T-helper 2 cell treated with Interferon-gamma antibody and Interleukin-4, amounts not matched to agents 100 ng/mL and 5 ng/mL, for 36 hours (primary cell): Measurements from ENCODE around the gene IVD. TPM values are rescaled to one million over a fixed set of nuclear protein-coding genes. Genes with fewer than 3 reads are reported as not detected.

ENCODE experiments used
- intact Hi-C: fragments of 100-400 bp; cut with micrococcal nuclease; formaldehyde crosslinking; loops from one replicate; pipeline ENCODE4 v1.15.1; 2023
- total RNA-seq: library from RNA; stranded (reverse); gene quantifications from 2 replicates; pipeline ENCODE4 v1.2.3, GENCODE V29; 2022

Gene IVD
- total RNA-seq, 1 donor from 2014 or later: 63.1 TPM

DNA sequence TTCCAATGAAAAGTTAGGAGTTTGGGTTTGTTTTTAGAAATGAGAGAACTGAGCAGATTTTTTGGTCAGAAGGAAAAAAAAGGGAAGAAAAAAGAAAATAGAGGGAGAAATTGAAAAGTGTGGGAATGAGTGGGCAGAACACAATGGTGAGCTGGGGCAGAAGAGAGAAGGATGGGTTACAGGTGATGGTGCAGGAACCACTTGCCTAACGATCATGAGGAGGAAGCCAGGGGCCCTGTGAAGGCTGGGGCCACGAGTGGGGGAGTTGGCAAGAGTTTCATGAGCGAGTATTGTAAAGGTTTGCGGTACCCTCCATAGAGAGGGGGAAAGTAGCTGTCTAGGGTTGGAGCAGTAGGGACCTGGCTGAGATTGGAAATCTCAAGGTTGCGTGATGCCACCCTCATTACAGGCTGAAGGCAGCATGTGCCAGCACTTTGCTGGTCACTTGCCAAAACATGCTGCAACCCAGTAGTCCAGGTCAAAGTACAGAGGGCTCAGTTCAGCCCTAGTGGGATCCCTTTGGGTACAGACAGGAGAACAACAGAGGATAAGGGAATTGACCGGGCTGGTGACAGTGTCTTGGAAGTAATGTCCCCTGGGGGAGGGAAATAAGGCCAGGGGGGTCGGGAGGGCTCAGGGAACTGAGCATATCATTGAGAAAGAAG lies 6.6 kb downstream of the IVD start:
- intact Hi-C loops: no loop called here

DNA sequence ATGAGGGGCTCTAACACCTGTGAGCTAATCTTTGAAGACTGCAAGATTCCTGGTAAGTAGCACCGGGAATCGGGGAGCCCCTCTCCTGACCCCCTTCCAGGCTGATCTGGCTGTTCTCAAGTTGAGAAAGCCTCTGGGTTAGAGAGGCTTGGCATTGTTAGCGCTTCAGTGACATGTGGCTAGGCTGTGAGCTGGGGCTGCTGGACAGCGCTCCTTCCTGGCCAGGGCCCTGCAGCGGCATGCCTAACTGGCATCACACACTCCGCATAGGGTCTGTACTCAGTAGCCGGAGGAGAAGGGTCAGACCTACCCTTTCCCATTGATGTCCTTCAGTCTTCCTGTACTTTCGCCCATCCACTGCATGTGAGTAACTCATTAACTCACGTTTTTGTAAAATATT lies 7.4 kb downstream of the IVD start:
- intact Hi-C loops: no loop called here

DNA sequence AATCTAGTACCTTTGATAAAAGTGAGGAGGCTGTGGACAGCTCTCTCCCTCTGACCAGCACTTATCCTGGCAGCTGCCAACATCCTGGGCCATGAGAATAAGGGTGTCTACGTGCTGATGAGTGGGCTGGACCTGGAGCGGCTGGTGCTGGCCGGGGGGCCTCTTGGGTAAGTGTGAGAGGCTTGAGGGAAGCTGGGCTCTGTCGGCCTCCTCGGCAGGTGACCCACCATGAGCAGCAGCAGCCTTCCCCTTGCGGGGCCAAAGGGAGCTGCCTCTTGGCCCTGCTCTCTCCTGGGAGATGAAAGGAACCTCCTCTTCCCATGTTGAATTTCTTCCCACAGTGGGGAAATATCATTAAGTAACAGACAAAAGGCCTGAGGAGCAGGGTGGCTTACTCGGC lies 9.2 kb downstream of the IVD start:
- intact Hi-C loops: no loop called here

DNA sequence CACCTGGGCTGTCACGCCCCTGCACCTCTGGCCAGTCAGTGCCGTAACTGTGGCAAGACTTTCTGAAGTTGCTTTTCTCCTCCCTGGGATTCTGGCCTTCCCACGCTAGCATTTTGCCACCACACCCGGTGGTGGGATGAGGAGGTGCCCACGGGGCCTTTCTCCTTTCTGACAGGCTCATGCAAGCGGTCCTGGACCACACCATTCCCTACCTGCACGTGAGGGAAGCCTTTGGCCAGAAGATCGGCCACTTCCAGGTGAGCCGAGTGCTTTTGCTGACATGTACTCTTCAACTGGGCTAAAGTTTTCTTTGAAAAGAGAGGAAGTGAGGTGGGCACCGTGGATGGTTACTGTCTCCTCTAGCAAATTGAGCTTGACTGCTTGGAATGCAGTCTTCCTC lies 9.6 kb downstream of the IVD start:
- intact Hi-C loops: no loop called here

DNA sequence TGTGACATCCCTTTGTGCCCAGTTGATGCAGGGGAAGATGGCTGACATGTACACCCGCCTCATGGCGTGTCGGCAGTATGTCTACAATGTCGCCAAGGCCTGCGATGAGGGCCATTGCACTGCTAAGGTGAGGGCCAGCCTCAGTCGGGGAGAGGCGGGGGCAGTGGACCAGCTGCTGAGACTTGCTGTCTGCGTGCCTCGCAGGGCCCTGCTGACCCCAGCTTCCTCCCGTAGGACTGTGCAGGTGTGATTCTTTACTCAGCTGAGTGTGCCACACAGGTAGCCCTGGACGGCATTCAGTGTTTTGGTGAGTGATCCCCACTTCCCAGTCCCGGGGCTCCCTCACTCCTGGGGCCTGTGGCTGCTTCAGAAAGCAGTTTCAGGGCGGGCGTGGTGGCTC lies 10.5 kb downstream of the IVD start:
- intact Hi-C loops: no loop called here

DNA sequence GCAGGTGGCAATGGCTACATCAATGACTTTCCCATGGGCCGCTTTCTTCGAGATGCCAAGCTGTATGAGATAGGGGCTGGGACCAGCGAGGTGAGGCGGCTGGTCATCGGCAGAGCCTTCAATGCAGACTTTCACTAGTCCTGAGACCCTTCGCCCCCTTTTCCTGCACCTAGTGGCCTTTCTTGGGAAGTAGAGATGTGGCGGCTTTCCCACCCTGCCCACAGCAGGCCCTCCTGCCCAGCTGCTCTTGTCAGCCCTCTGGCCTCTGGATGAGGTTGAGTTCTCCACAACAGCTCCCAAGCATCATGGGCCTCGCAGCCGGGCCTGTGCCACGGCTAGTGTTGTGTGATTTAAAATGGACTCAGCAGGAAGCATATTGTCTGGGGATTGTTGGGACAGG lies 12.5 kb downstream of the IVD start:
- intact Hi-C loops: no loop called here

DNA sequence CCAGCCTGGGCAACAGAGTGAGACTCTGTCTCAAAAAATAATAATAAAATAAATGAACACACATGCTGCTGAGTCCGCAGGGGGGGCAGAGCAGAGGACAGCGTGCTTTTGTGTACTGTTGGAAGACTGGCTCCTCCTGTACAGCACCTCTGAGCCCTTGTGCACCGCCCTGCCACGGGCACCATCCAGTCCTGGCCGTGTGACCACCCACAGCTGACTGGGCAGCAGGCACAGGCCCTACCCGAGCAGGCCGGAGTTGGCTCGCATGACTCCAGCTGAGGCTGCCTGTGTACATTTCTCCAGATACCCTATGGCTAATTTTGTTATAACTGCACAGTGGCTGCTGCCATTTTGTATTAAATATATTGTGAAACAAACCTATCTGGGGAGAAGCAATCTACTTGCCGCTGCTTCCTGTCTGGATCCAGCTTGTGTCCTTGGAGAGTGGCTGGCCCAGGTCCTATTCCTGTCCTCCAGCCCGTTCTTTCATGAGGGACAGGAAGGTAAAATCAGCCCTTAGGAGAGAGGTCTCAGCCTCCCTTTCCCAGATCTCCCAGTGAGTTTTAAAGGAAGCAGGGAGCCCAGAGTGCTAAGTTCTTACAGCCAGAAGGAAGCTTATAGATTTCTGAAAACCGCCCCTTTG lies 14.6 kb downstream of the IVD start:
- intact Hi-C loops: loop anchor here (5.0 kb wide), 1 partner anchor 138 kb away; the partner anchor contains the start of gene ANKRD63

DNA sequence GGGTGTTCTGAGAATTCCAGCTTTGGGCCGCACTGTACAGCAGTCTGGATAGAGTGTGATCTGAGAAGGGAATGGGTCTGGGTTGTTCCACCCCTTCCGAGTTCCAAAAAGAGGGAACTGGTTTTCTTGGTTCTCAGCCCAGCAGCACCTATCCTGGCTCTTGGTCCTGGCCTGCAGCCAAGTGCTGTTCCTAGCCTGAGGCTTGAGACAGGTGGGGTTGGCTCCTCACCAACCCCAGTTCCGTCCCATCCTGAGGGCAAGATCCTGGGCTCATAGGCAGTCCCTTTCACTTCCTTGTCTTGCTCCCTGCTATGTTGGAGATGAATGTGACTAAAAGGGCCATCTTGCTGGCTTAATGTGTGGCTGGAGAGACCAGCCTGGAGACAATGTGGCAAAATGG lies 15.2 kb downstream of the IVD start:
- intact Hi-C loops: loop anchor here (5.0 kb wide), 1 partner anchor 138 kb away; the partner anchor contains the start of gene ANKRD63

DNA sequence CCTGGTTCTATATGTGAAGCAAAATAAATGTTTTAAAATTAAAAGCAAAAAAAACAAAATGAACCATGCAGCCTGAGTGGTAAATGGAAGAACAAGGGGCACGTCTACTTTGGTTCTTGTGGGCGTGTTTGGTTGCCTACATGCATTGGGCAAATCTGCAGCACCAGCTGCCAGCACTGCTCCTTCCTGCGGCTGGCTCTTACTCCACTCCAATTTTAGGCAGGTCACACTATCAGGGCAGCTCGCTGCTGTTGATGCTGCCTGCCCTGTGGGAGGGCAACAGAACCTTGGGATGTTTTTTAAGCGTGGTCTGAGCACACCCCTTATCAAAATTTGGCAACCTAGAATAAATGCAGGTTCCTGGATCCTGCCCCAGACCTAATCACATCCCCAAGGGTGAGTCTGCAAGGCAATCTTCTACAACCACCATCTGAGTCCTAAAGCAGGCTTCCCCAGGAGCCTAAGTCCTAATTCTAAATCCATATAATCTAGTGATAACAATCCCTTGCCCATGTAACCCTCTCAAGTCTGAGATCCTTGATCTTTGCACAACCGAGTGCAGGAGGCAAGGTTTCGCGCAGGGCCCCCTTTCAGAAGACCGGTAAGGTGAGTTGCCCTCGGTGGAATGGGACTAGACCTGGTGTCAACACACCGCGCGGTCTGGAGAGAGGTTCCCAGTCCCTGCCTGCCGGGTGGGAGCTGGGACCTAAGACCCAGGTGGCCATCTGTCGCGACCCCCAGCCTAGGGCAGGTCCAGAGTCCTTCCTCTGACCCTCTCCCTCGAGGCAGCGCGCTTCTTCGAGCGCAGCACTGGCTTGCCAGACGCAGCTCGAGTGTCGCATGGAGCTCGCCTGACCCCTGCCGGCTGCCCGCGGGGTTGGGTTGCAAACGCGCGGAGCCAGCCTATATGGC lies 15.9 kb downstream of the IVD start:
- intact Hi-C loops: loop anchor here (1.0 to 5.0 kb wide), 3 partner anchors 53 to 139 kb away; partner anchors contain the start of gene ANKRD63

DNA sequence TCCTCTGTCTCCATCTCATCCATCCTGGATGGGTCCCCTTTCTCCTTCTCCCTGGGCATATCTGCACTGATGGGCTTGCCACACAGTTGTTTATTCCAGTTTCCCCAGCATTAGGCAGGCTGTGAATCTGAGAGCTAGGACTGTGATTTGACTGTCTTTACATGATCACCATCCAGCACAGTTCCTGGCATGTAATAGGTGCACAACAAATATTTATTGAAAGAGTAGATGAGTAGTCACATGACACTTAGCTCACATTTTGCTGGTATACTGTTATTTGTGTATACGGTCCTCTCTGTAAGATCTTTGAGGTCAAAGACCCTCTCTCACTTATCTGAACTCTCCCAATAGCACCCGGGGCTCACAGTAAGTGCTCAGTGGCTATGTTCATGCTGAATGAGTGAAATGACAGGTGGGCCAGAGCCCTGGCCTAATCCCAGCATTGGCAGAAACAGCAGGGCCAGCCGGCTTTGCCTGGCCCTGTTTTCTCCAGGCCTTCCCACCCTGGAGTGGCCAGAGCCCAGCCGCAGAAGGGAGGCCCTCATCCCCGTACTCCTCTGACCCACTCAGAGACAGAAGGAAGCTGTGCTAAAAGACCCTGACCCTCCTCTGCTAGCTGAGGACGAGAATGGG lies 19.0 kb downstream of the IVD start:
- intact Hi-C loops: loop anchor here (5.0 kb wide), 1 partner anchor 142 kb away; the partner anchor contains the start of gene ANKRD63

DNA sequence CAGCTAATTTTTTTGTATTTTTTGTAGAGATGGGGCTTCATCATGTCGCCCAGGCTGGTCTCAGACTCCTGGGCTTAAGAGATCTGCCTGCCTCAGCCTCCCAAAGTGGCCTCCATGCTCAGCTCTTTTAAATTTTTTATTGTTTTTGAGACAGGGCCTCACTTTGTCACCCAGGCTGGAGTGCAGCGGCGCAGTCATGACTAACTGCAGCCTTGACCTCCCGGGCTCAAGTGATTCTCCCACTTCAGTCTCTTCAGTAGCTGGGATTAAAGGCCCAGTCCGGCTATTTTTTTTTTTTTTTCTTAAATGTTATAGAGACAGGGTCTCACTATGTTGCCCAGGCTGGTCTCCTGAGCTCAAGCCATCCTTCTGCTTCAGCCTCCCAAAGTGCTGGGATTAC lies 20.1 kb downstream of the IVD start:
- intact Hi-C loops: no loop called here

DNA sequence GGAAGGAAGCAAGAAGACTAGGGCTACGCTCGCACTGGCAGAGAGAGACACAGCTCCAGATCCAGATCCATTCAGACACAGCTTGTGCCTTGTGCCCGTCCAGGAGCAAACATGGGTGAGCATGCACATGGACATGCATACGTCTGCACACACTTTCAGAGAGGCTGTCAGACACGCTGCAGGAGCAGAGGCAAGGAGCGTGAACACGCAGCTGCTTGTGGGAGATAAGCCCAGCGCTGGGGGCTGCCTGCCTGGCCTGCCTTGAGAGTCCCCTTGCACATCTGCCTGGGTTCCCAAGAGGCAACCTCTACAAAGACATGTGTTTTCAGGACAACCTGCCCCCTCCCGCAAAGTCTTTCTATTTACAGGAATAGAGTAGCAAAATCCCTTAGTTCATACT lies 21.6 kb downstream of the IVD start:
- intact Hi-C loops: no loop called here

DNA sequence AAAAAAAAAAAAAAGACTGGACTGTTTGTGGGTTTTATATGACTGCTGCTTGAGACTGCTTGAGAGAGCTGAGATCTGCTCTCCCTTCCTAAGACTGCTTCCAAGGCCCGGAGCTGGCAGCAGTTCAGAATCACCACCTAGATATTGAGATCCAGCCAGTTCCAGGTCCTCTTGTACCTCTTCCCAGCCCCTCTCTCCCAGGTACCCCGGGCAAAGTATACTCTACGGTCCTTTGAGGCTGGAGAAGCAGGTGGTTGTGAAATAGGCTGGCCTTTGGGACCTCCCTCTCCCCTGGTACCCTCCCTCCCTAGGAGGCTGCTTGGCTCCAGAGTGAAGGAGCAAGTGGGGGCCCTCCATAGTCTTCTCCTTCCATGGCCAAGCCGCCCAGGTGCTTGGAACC lies 22.6 kb downstream of the IVD start:
- intact Hi-C loops: no loop called here

DNA sequence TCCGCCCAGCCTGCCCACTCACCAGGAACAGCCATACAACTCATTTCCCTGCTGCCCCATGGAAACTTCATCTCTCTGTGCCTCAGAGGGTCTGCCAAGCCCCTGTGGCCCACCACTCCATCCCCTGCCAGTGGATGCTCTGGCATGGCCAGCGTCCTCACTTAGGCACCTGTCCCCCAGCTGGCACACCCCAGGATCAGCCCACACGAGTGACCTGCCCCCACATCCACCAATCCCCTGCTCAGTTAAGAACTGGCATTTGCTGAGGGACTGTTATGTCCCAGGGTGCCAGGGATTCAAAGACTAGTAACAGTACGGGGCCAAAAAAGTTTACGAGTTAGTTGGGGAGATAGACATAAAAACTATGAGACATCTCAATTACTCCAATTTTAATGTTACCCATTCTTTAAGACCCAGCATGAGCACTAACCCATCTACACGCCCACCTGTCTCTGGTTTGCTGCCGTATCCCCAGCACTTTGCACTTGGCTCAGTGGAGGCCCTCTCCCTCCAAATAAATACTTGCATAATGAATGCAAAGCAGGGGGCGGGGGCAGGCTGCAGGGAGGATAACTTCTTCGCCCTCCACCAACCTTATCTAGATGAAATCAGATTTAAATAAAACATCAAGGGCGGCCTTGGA lies 23.6 kb downstream of the IVD start:
- intact Hi-C loops: no loop called here

DNA sequence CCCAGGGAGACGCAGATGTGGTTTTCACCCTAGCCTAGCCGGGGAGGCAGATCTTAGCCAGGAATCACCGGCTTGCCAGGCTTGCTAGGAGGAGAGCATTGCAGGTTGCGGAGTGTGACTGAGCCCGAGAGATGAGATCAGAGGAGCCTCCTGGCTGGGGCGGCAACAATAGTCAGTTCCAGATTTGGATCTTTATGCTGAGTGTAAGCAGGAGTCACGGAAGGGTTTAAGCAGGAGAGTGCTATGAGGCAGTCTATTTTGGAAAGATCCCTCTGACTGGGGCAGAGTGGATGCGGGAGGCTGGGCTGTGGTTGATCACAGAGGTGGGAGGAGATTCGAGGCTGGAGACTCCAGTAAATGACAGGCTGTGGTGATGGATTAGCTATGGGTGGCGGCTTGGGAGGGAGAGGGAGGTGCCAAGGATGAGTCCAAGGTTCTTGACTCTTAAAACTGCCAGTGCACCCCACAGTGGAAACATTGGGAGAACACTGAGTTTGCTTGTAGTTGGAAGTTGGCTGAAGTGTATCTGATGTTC lies 24.7 kb downstream of the IVD start:
- intact Hi-C loops: no loop called here

DNA sequence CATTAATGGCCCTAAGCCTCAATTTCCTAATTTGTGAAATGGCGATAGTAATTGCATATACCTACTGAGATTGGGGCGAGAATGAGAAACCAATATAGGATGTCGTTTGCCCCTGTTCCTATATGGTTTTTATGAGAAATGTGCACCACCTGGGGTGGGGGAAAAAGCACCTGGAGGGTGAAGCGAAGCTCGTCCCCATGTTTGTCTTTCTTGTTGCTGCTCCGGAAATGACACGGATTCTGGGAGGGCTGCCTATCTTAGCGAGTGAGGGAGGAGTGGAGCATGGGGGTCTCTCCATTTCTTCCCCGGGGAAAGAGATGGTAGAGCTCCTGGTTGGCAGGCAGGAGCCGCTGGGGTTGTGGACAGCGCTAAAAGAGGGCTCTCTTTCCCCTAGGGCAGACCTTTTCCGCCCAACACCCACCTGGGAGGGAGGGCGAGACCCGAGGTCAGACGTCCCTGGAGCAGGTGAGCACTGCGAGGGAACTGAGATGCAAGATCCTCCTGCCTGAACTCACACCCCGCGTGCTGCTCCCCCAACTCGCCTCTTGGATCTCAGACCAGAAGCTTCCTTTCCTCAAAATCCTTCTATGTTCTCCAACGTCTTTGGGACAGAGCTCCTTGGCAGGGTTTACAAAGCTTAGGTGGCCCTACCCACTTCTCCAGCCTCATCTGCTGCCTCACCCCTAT lies 29.6 kb downstream of the IVD start:
- intact Hi-C loops: no loop called here

DNA sequence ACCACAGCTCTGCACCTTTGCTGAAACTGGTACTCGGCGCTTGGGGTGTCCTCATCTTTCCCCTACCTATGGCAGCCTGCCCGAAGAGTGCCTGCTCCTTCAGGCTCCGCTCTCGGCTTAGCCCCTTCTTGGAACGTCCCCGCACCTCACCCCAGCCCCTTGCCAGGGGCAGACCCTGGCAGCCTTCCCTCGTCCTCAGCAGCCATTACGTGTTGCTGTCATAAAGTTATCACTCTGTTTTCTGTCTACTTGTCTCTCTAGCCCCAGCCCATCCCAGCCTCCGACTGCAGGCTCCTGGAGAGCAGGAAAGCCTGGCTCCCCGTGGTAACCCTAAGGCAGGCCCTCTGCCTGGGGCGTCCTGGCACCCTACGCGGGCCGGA lies 30.1 kb downstream of the IVD start:
- intact Hi-C loops: no loop called here

DNA sequence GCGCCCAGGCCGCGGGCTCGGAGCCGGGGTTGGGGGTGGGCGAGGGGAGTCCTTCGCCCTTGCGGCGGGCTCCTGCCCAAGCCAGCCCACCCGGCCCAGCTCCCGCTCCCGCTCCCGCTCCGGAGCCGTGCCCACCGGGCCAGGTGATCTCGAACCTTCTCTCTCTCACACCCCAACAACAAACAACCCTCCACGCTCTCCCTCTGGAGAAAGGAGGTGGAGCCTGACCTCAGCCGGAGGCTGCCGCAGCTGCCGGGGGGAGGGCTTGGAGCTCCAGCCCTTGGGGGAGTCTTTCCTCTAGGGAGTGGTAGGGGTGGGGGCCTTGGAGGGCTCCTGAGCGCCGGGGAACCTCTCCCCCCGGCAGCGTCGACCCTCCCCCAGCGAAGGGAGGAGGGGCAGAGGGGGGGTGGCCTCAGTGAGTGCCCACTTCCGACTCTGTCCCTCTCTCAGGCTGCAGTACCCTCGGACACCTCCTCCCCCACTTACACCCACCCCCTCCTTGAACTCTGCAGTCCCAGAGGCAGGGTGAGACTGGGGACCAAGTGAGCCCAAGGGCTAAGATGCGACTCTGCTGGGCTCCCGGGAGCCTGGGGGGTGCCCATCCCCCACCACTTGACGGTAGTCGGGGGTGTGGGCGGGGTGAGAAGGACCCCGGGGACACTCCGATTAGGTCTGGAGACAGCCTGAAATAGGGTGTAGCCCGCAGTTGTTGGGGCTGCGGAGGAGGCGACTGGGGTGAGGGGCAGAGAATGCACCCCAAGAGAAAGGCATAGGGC lies 30.7 kb downstream of the IVD start:
- intact Hi-C loops: no loop called here
